Bronchial epithelial cell (primary cell): ENCODE data around the gene TMPRSS3. TPM values are rescaled to one million over a fixed set of nuclear protein-coding genes. Genes with fewer than 3 reads are reported as not detected.

Source experiments
- DNase-seq: peaks from one replicate; pipeline ENCODE4 v3.0.0-alpha.2; 2010; ENCODE audit warnings: low read depth
- FAIRE-seq: peaks from 2 replicates; lab custom pipeline; 2011; peaks lifted over from hg19 to GRCh38; lab: Jason Lieb, UNC
- H3K27me3 ChIP-seq: 2 replicates; pipeline ENCODE4 v1.5.1; 2011; ENCODE audit warnings: low read length; ENCODE audit not compliant: control insufficient read depth, insufficient read depth
- H3K36me3 ChIP-seq: 2 replicates; pipeline ENCODE4 v1.5.1; 2011; ENCODE audit warnings: low read length; ENCODE audit not compliant: control insufficient read depth, insufficient read depth
- H3K4me3 ChIP-seq: 2 replicates; pipeline ENCODE4 v1.5.1; 2011; ENCODE audit warnings: mild to moderate bottlenecking, low read depth, low read length, control low read depth
- total RNA-seq: library from RNA; depleted of rRNA; stranded (reverse); fragments of >200 nt; gene quantifications from 2 replicates; pipeline ENCODE4 v1.2.1, GENCODE V29; 2014
- TF ChIP-seq, protein P1 (sequence below): IDR thresholded peaks from 2 replicates; pipeline ENCODE4 v1.5.1; 2011; ENCODE audit warnings: mild to moderate bottlenecking, moderate library complexity, low read length, control low read depth, inconsistent platforms; ENCODE audit not compliant: insufficient read depth, severe bottlenecking

TMPRSS3 gene
- under 0.01 TPM in 1 of 2 replicates, not detected in the other for total RNA-seq

GRCh38 chr21:42395905-42396651, at the start of gene TMPRSS3:
TMPRSS3 (minus strand) TSS chr21:42396052; CDS start chr21:42395417, 635 bp downstream.
- TF ChIP-seq, protein P1, sequence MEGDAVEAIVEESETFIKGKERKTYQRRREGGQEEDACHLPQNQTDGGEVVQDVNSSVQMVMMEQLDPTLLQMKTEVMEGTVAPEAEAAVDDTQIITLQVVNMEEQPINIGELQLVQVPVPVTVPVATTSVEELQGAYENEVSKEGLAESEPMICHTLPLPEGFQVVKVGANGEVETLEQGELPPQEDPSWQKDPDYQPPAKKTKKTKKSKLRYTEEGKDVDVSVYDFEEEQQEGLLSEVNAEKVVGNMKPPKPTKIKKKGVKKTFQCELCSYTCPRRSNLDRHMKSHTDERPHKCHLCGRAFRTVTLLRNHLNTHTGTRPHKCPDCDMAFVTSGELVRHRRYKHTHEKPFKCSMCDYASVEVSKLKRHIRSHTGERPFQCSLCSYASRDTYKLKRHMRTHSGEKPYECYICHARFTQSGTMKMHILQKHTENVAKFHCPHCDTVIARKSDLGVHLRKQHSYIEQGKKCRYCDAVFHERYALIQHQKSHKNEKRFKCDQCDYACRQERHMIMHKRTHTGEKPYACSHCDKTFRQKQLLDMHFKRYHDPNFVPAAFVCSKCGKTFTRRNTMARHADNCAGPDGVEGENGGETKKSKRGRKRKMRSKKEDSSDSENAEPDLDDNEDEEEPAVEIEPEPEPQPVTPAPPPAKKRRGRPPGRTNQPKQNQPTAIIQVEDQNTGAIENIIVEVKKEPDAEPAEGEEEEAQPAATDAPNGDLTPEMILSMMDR = no peak
- FAIRE-seq (no peak), DNase-seq (no peak)

GRCh38 chr21:42445311-42445710, 49.5 kb upstream of the TMPRSS3 start:
- DNase-seq (no peak), FAIRE-seq (no peak)
- Histone ChIP-seq H3K27me3 (peaks cover 1% of the 10 kb centered on the region), H3K4me3 (no peak overlapping the region), H3K36me3 (no peaks in the 10 kb centered on the region)
- TF ChIP-seq, protein P1 = no peak

More at GRCh38 chr21:42395905-42396651, at the start of gene TMPRSS3:
- Histone ChIP-seq H3K4me3 (no peak within 1 kb of the TSS), H3K27me3 (peaks cover 1% of the 10 kb centered on the region), H3K36me3 (no peaks in the 10 kb centered on the region)

DNA sequence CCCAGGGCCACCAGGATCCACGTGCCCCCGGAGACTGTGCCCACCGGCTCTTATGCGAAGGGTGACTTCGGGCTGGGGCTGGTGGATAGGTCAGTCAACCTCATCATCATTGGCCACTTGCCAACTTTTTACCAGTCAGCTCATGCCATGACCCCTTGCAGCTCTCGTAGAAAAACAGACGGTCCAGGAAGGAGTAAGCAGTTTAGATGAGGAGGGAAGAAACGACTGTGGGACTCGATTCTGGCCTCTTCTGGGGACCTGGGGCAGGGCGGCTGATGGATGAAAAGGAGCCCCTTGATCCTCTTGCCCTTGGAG, 48.9 kb upstream of the TMPRSS3 start:
- FAIRE-seq (no peak), DNase-seq (no peak)
- H3K27me3 ChIP-seq = peaks cover 1% of the 10 kb centered on the region
- H3K4me3 ChIP-seq = no peak overlapping the region
- H3K36me3 ChIP-seq = no peaks in the 10 kb centered on the region
- TF ChIP-seq, protein P1 = no peak

DNA sequence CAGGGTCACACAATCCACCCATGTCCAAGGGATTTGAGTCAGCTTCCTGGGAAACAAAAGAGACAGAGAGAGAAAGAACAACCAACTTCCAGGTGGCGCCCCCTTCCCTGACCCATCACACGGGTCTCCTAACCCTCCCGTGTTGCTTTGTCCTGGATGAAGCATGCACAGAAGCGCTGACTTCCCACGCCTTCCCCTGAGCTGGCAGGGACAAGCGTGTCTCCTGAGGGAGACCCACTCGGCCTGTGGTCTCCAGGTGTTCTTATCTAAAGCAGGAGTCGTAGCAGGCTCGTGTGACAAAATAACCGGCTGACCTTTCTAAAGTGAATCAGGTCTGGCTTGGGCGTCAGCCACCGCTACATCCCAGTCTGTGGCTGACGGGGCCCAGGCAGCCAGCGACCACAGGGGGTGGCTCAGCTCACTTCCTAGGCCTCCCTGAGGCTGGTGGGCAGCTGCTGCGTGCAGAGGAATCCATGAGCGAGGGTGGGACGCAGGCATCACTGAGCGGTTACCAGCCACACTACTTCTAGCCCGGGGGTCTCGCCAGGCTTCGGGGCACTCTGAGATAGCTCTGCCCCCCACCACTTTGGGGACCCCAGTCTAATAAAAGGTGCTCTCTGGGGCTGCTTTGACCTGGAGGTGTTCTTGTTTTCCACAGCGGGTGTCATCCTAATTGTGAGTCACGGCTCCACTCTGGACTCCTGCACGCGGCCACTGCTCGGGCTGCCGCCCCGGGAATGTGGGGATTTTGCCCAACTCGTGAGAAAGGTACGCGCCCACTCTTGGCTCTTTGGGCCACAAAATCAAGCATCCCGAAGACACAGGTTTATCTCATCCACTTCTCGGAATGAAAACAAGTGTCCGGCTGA, 48.3 kb upstream of the TMPRSS3 start:
- Histone ChIP-seq H3K36me3 (no peaks in the 10 kb centered on the region), H3K4me3 (no peak overlapping the region), H3K27me3 (peaks cover 1% of the 10 kb centered on the region)
- TF ChIP-seq, protein P1 = no peak
- no peak for DNase-seq
- FAIRE-seq = no peak

DNA sequence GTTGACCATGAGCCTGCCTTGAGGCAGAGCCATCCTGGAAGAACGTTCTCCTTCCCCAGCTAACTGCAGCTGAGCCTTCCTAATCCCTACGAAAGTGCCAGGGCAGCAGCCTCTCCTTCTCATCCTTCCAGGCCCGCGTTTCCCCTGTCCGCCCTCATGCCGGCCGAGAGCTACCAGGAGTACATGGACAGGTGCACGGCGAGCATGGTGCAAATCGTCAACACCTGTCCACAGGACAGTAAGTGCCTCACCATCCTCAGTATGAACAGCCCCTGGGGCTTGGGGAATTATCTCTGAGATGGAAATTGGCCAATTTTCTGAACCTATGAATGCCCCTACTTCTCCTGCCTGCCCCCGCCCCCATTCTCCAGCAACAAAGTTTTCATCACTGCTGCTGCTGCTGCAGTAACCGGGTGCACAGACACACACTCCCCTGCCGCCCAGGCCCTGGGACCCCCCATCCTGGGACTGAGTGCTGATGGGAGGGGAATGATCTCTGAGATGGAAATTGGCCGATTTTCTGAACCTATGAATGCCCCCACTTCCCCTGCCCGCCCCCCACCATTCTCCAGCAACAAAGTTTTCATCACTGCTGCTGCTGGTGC, 47.4 kb upstream of the TMPRSS3 start:
- Histone ChIP-seq H3K4me3 (no peak overlapping the region), H3K36me3 (no peaks in the 10 kb centered on the region), H3K27me3 (peaks cover 1% of the 10 kb centered on the region)
- no peak for DNase-seq
- TF ChIP-seq, protein P1 = no peak
- no peak for FAIRE-seq
